Progenitor cell of endocrine pancreas (in vitro differentiated cells): ENCODE data around the gene MYL11. TPM values are rescaled to one million over a fixed set of nuclear protein-coding genes. Genes with fewer than 3 reads are reported as not detected.
A peak's percentile ranks its signal among the peaks of the same experiment; 100 is the strongest.

Source experiments
- DNase-seq: peaks from one replicate; pipeline ENCODE4 v3.0.0; 2021; ENCODE audit warnings: low spot score; ENCODE audit not compliant: unreplicated experiment
- H3K27ac Mint-ChIP-seq: 2 replicates; pipeline ENCODE4 v1.8.0; 2021; ENCODE audit warnings: mild to moderate bottlenecking, moderate library complexity, mixed read lengths
- H3K27me3 Mint-ChIP-seq: 2 replicates; pipeline ENCODE4 v1.8.0; 2021; ENCODE audit warnings: mixed read lengths
- H3K36me3 Mint-ChIP-seq: 2 replicates; pipeline ENCODE4 v1.8.0; 2022; ENCODE audit warnings: mixed read lengths; ENCODE audit not compliant: insufficient read depth
- H3K4me1 Mint-ChIP-seq: 2 replicates; pipeline ENCODE4 v1.8.0; 2021; ENCODE audit warnings: low read depth, mixed read lengths
- H3K4me3 Mint-ChIP-seq: 2 replicates; pipeline ENCODE4 v1.8.0; 2021; ENCODE audit warnings: low read depth, mild to moderate bottlenecking, moderate library complexity, mixed read lengths
- H3K9me3 Mint-ChIP-seq: 2 replicates; pipeline ENCODE4 v1.8.0; 2021; ENCODE audit warnings: low read depth, mixed read lengths
- CTCF ChIP-seq: fragments of 200-600 bp; sonication (generic); IDR thresholded peaks from one replicate; pipeline ENCODE4 v1.5.0; 2021; ENCODE audit warnings: antibody characterized with exemption, mild to moderate bottlenecking; ENCODE audit not compliant: unreplicated experiment
- total RNA-seq: library from RNA; stranded (reverse); gene quantifications from 2 replicates; pipeline ENCODE4 v1.2.1, GENCODE V29; 2021

Gene MYL11
- total RNA-seq, 1 donor from 2014 or later = 2.6 TPM

GRCh38 chr16:30350134-30350871 lies 24.3 kb upstream of the MYL11 start:
- no peak overlapping the region for H3K27ac Mint-ChIP-seq
- no peak overlapping the region for H3K4me3 Mint-ChIP-seq
- TF ChIP-seq CTCF = no peak
- peaks cover 19% of the 10 kb centered on the region for H3K36me3 Mint-ChIP-seq
- H3K4me1 Mint-ChIP-seq = peaks cover 6% of the 10 kb centered on the region
- H3K27me3 Mint-ChIP-seq = no peaks in the 10 kb centered on the region
- H3K9me3 Mint-ChIP-seq = no peaks in the 10 kb centered on the region
- no peak for DNase-seq

GRCh38 chr16:30351001-30351441 lies 23.6 kb upstream of the MYL11 start:
- no peak for DNase-seq
- no peaks in the 10 kb centered on the region for H3K27me3 Mint-ChIP-seq
- H3K4me3 Mint-ChIP-seq = no peak overlapping the region
- no peak overlapping the region for H3K27ac Mint-ChIP-seq
- H3K36me3 Mint-ChIP-seq = peaks cover 19% of the 10 kb centered on the region
- H3K4me1 Mint-ChIP-seq = peaks cover 8% of the 10 kb centered on the region
- no peak for TF ChIP-seq CTCF
- no peaks in the 10 kb centered on the region for H3K9me3 Mint-ChIP-seq

GRCh38 chr16:30351586-30352419 lies 22.8 kb upstream of the MYL11 start:
- Mint-ChIP-seq H3K4me1 (peaks cover 11% of the 10 kb centered on the region), H3K9me3 (no peaks in the 10 kb centered on the region), H3K4me3 (no peak overlapping the region), H3K27ac (peak overlapping the region; percentile 37), H3K27me3 (no peaks in the 10 kb centered on the region), H3K36me3 (peaks cover 19% of the 10 kb centered on the region)
- TF ChIP-seq CTCF = no peak
- no peak for DNase-seq

GRCh38 chr16:30352488-30353401 lies 21.9 kb upstream of the MYL11 start:
- H3K9me3 Mint-ChIP-seq = no peaks in the 10 kb centered on the region
- no peaks in the 10 kb centered on the region for H3K27me3 Mint-ChIP-seq
- H3K36me3 Mint-ChIP-seq = peaks cover 22% of the 10 kb centered on the region
- DNase-seq = no peak
- TF ChIP-seq CTCF = peak; percentile 45
- peaks cover 11% of the 10 kb centered on the region for H3K4me1 Mint-ChIP-seq
- peak overlapping the region; percentile 78 for H3K27ac Mint-ChIP-seq
- H3K4me3 Mint-ChIP-seq = peak overlapping the region; percentile 64
